PC-9 (cell line): ENCODE results near the gene ABCD3.
"Not testable (repeated sequence)": the region's sequence is repeated elsewhere in the genome, so short reads cannot be mapped to it uniquely, and the experiment has no call there.

Experiments used
- CTCF ChIP-seq: fragments of 200-600 bp; sonication (generic); conservative IDR thresholded peaks from 2 replicates; pipeline ENCODE4 v1.6.1; 2017; ENCODE audit warnings: mixed run types, antibody characterized with exemption, mild to moderate bottlenecking, moderate library complexity
- EZH2 ChIP-seq: fragments of 200-600 bp; sonication (generic); IDR thresholded peaks from 2 replicates; pipeline ENCODE4 v1.8.0; 2017; ENCODE audit warnings: antibody characterized with exemption, low read depth

- not testable (repeated sequence) for TF ChIP-seq CTCF, EZH2
Observed at GRCh38 chr1:94567975-94568607, 149.9 kb downstream of the ABCD3 start.
